ENCODE results near the gene HOXB6.

The HOXB6 gene

GRCh38 chr17:48551596-48552465 is 53.0 kb downstream of the HOXB6 start:
- DNase-seq: no peak

- DNase-seq: no peak
These were observed 53.6 kb downstream of the HOXB6 start for GRCh38 chr17:48551214-48551555.

GRCh38 chr17:48550502-48551213 is 54.1 kb downstream of the HOXB6 start:
- DNase-seq: no peak

- DNase-seq: no peak
These were observed 54.8 kb downstream of the HOXB6 start for GRCh38 chr17:48549914-48550501.

- DNase-seq: no peak
These were observed 55.5 kb downstream of the HOXB6 start for GRCh38 chr17:48549281-48549630.

- no peak for DNase-seq
These were observed 56.1 kb downstream of the HOXB6 start for GRCh38 chr17:48548523-48549280.

GRCh38 chr17:48547808-48548522 is 56.8 kb downstream of the HOXB6 start:
- DNase-seq: peak; percentile 53

GRCh38 chr17:48546924-48547807 is 57.6 kb downstream of the HOXB6 start:
- DNase-seq: no peak

- DNase-seq: no peak
These were observed 58.5 kb downstream of the HOXB6 start for GRCh38 chr17:48546137-48546923.

Data from stimulated activated CD4-positive, alpha-beta T cell treated with anti-CD3 and anti-CD28 coated beads, Interleukin-4, amount 100 ng/mL, for 24 hours (primary cell).